ENCODE measurements around the gene TTLL8.

TTLL8 gene

GRCh38 chr22:50018608-50019285, 39.4 kb downstream of the TTLL8 start:
- no peak for DNase-seq (ENCODE audit: low spot score)
- in situ Hi-C loops (cut with MboI; ENCODE audit: low sequenced_read_pairs, unreplicated experiment), result no loop called here

GRCh38 chr22:50017701-50018224, 40.3 kb downstream of the TTLL8 start:
- in situ Hi-C loops (cut with MboI; ENCODE audit: low sequenced_read_pairs, unreplicated experiment), result no loop called here

More at GRCh38 chr22:50018608-50019285, 39.4 kb downstream of the TTLL8 start:
- TF ChIP-seq, protein P1, sequence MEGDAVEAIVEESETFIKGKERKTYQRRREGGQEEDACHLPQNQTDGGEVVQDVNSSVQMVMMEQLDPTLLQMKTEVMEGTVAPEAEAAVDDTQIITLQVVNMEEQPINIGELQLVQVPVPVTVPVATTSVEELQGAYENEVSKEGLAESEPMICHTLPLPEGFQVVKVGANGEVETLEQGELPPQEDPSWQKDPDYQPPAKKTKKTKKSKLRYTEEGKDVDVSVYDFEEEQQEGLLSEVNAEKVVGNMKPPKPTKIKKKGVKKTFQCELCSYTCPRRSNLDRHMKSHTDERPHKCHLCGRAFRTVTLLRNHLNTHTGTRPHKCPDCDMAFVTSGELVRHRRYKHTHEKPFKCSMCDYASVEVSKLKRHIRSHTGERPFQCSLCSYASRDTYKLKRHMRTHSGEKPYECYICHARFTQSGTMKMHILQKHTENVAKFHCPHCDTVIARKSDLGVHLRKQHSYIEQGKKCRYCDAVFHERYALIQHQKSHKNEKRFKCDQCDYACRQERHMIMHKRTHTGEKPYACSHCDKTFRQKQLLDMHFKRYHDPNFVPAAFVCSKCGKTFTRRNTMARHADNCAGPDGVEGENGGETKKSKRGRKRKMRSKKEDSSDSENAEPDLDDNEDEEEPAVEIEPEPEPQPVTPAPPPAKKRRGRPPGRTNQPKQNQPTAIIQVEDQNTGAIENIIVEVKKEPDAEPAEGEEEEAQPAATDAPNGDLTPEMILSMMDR (IDR thresholded peaks at IDR 0.05; ENCODE audit: borderline replicate concordance, control extremely low read depth, extremely low read depth, insufficient read depth, missing control alignments), result no peak

GRCh38 chr22:50016988-50017700, 41.0 kb downstream of the TTLL8 start:
- peak; percentile 88 for DNase-seq (ENCODE audit: low spot score)
- in situ Hi-C loops (cut with MboI; ENCODE audit: low sequenced_read_pairs, unreplicated experiment), result no loop called here
- TF ChIP-seq, protein P1 (IDR thresholded peaks at IDR 0.05; ENCODE audit: borderline replicate concordance, control extremely low read depth, extremely low read depth, insufficient read depth, missing control alignments), result no peak

More at GRCh38 chr22:50017701-50018224, 40.3 kb downstream of the TTLL8 start:
- TF ChIP-seq, protein P1 (IDR thresholded peaks at IDR 0.05; ENCODE audit: borderline replicate concordance, control extremely low read depth, extremely low read depth, insufficient read depth, missing control alignments), result no peak
- DNase-seq (ENCODE audit: low spot score), result no peak

DNA sequence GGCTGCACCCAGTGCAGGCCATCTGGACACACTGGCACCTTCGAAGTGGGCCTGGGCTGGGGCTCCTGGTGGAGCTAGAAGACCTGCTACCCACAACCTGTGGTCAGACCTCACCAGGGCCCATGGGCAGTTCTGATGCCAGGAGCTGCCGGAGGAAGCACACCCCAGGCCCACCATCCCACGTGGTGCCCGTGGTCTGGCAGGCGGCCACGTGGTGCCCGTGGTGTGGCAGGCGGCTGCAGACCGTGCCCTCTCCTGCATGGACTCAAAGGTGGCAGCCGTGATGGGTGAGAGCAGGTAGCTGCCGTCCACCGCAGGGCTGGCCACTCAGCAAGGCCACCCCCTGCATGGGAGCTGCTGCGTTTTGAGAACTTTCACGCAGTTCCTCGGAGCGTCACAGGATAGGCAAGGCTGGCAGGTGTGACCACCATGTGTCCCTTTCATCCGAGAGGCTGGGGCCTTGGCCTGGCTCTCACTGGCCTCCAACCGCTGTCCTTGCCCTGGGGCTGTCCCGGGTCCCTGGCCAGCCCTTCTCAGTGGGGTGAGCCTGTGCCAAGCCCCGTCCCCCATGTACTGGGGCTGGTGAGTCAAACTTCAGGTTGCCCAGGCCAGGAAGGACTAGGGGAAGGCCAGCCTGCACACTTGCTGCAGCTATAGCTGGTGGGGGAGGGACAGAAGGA, 41.6 kb downstream of the TTLL8 start:
- TF ChIP-seq, protein P1 (IDR thresholded peaks at IDR 0.05; ENCODE audit: borderline replicate concordance, control extremely low read depth, extremely low read depth, insufficient read depth, missing control alignments), result no peak
- DNase-seq (ENCODE audit: low spot score), result no peak
- in situ Hi-C loops (cut with MboI; ENCODE audit: low sequenced_read_pairs, unreplicated experiment), result no loop called here

DNA sequence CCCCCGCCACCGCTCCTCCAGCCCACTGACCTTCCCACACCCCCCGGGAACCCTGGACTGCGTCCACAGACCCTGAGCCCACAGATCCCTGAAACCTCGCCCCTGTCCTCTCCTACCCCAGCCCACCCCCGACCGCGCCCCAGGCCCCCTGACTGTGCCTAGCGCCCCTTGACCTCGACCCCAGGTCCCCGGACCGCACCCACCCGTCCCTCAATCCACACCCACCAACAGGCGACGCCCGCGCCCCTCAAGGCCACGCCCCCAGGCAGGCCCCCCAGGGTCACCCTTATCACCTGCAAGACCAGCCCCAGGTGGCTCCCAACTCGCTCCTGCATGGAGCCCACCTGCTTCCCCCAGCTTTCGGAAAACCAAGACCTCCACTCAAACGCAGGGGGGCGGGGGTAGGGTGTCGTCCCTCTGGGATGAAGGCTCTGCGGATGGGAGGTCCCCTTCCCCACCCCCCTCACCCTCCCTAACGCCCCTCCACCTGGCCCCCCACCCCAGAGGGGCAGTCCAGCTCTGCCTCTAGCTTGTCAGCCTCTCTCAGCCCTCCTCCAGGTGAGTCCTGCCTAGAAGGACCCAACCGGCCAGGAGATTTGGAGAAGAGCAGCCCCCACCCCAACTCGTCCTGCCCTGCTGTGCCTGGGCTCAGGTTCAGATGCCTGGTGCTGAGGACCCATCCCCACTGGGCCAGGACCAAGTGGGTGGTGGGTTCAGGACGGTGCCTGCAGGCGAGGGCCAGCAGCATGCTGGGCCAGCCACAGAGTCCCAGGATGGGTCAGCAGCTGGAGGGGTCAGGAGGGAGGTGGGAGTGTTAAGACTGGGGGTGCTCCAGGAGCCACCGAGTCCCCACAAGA, 42.4 kb downstream of the TTLL8 start:
- TF ChIP-seq, protein P1 (IDR thresholded peaks at IDR 0.05; ENCODE audit: borderline replicate concordance, control extremely low read depth, extremely low read depth, insufficient read depth, missing control alignments), result no peak
- in situ Hi-C loops (cut with MboI; ENCODE audit: low sequenced_read_pairs, unreplicated experiment), result no loop called here
- no peak for DNase-seq (ENCODE audit: low spot score)

All from GM13976 (cell line).